WTC11 (cell line): ENCODE results near the gene TXNRD2. TPM values are rescaled to one million over a fixed set of nuclear protein-coding genes. Genes with fewer than 3 reads are reported as not detected.

ENCODE experiments used
- ATAC-seq: fragments of 200-7000 bp; cut with Tn5 transposase; 2 replicates; pipeline ENCODE4 v1.10.0; 2021; ENCODE audit warnings: mild to moderate bottlenecking, moderate library complexity
- CTCF ChIA-PET: fragments of 300-600 bp; sonication (Branson Sonifier 250); formaldehyde crosslinking; loops from one replicate; lab custom pipeline; 2021; ENCODE audit warnings: antibody characterized with exemption; lab: Charles Lee
- POLR2A ChIA-PET: fragments of 350-600 bp; sonication (Branson Sonifier 250); formaldehyde crosslinking; loops from one replicate; lab custom pipeline; 2021; ENCODE audit warnings: antibody characterized with exemption; lab: Charles Lee
- DNase-seq: peaks from one replicate; pipeline ENCODE4 v3.0.0; 2021; ENCODE audit warnings: low spot score
- H3K27ac Mint-ChIP-seq: 2 replicates; pipeline ENCODE4 v1.8.0; 2021; ENCODE audit warnings: mixed read lengths
- H3K27me3 Mint-ChIP-seq: 2 replicates; pipeline ENCODE4 v1.8.0; 2021; ENCODE audit warnings: low read depth, mild to moderate bottlenecking, moderate library complexity, mixed read lengths
- H3K36me3 Mint-ChIP-seq: 2 replicates; pipeline ENCODE4 v1.8.0; 2021; ENCODE audit warnings: mixed read lengths
- H3K4me1 Mint-ChIP-seq: 2 replicates; pipeline ENCODE4 v1.8.0; 2022; ENCODE audit warnings: mixed read lengths
- H3K4me3 Mint-ChIP-seq: 2 replicates; pipeline ENCODE4 v1.8.0; 2021; ENCODE audit warnings: mild to moderate bottlenecking, moderate library complexity, mixed read lengths
- H3K9me3 Mint-ChIP-seq: 2 replicates; pipeline ENCODE4 v1.8.0; 2021; ENCODE audit warnings: mixed read lengths
- CREB1 ChIP-seq: sonication (generic); formaldehyde crosslinking; IDR thresholded peaks from 2 replicates; pipeline ENCODE4 v1.8.0; 2023; ENCODE audit warnings: mild to moderate bottlenecking, missing genetic modification reagents
- CREM ChIP-seq: sonication (generic); formaldehyde crosslinking; IDR thresholded peaks from 2 replicates; pipeline ENCODE4 v1.8.1; 2022; ENCODE audit warnings: mild to moderate bottlenecking, missing genetic modification reagents, moderate library complexity
- EMX1 ChIP-seq: fragments of 250-450 bp; sonication (Bioruptor Pico); IDR thresholded peaks from 2 replicates; pipeline ENCODE4 v1.8.0; 2021; ENCODE audit warnings: mild to moderate bottlenecking
- FOXP4 ChIP-seq: sonication (generic); formaldehyde crosslinking; IDR thresholded peaks from 2 replicates; pipeline ENCODE4 v1.8.0; 2022; ENCODE audit warnings: mild to moderate bottlenecking, missing genetic modification reagents
- IRF1 ChIP-seq: sonication (generic); formaldehyde crosslinking; IDR thresholded peaks from 2 replicates; pipeline ENCODE4 v1.8.0; 2023; ENCODE audit warnings: missing genetic modification reagents
- JUN ChIP-seq: sonication (generic); formaldehyde crosslinking; IDR thresholded peaks from 2 replicates; pipeline ENCODE4 v1.8.0; 2023; ENCODE audit warnings: mild to moderate bottlenecking, missing genetic modification reagents
- MYBL2 ChIP-seq: sonication (generic); formaldehyde crosslinking; IDR thresholded peaks from 2 replicates; pipeline ENCODE4 v1.8.1; 2023; ENCODE audit warnings: mild to moderate bottlenecking, moderate library complexity, missing genetic modification reagents
- NFATC4 ChIP-seq: fragments of 250-450 bp; sonication (Bioruptor Pico); IDR thresholded peaks from 2 replicates; pipeline ENCODE4 v1.9.0; 2021; ENCODE audit warnings: mild to moderate bottlenecking
- NR3C1 ChIP-seq: sonication (generic); formaldehyde crosslinking; conservative IDR thresholded peaks from 2 replicates; pipeline ENCODE4 v1.8.1; 2023; ENCODE audit warnings: low read depth, mild to moderate bottlenecking, missing genetic modification reagents
- SP1 ChIP-seq: sonication (generic); formaldehyde crosslinking; conservative IDR thresholded peaks from 2 replicates; pipeline ENCODE4 v1.8.1; 2022; ENCODE audit warnings: missing genetic modification reagents
- ZNF121 ChIP-seq: sonication (generic); formaldehyde crosslinking; IDR thresholded peaks from 2 replicates; pipeline ENCODE4 v1.8.0; 2023; ENCODE audit warnings: missing genetic modification reagents
- ZNF317 ChIP-seq: sonication (generic); formaldehyde crosslinking; IDR thresholded peaks from 2 replicates; pipeline ENCODE4 v1.8.1; 2023; ENCODE audit warnings: low read depth, mild to moderate bottlenecking, moderate library complexity, missing genetic modification reagents, borderline replicate concordance
- ZNF416 ChIP-seq: fragments of 250-450 bp; sonication (Bioruptor Pico); IDR thresholded peaks from 2 replicates; pipeline ENCODE4 v1.9.0; 2021; ENCODE audit warnings: mild to moderate bottlenecking, inconsistent platforms
- ZNF425 ChIP-seq: fragments of 250-450 bp; sonication (Bioruptor Pico); conservative IDR thresholded peaks from 2 replicates; pipeline ENCODE4 v1.9.0; 2021; ENCODE audit warnings: mild to moderate bottlenecking
- total RNA-seq: library from RNA; stranded (reverse); gene quantifications from 3 replicates; pipeline ENCODE4 v1.2.3, GENCODE V29; 2021

TXNRD2 gene
- total RNA-seq, 1 experiment from 2014 or later: 15.9 TPM

- H3K9me3 Mint-ChIP-seq: no peaks in the 10 kb centered on the region
- no peak overlapping the region for H3K4me3 Mint-ChIP-seq
- ChIA-PET CTCF (interaction anchor here (0.9 to 1.1 kb wide), 3 partner anchors 29 to 150 kb away, joined by 3 read pairs; partner anchors contain the start of gene GP1BB), POLR2A (interaction anchor here (1.0 kb wide), 1 partner anchor 20 kb away, joined by 4 read pairs; the partner anchor contains the start of genes GNB1L and RTL10)
- ATAC-seq (no peak), DNase-seq (no peak)
- no peaks in the 10 kb centered on the region for H3K36me3 Mint-ChIP-seq
- peak overlapping the region; percentile 45; the same call in 1 of the 2 replicates for H3K27ac Mint-ChIP-seq
- TF ChIP-seq CREB1 (CRISPR knock-in tag) (no peak), ZNF317 (CRISPR knock-in tag) (no peak), NR3C1 (no peak), MYBL2 (no peak), ZNF121 (no peak), EMX1 (CRISPR knock-in tag) (no peak)
- H3K27me3 Mint-ChIP-seq: no peaks in the 10 kb centered on the region
- peaks cover 2% of the 10 kb centered on the region; the same call in 1 of the 2 replicates for H3K4me1 Mint-ChIP-seq
These were observed 67.7 kb downstream of the TXNRD2 start for GRCh38 chr22:19873960-19874306.

GRCh38 chr22:19873138-19873959, 68.3 kb downstream of the TXNRD2 start:
- POLR2A ChIA-PET: no interaction called here
- Mint-ChIP-seq H3K4me1 (peaks cover 7% of the 10 kb centered on the region), H3K9me3 (no peaks in the 10 kb centered on the region), H3K4me3 (no peak overlapping the region), H3K27ac (no peak overlapping the region), H3K27me3 (no peaks in the 10 kb centered on the region), H3K36me3 (no peaks in the 10 kb centered on the region)
- TF ChIP-seq ZNF416 (CRISPR knock-in tag) (no peak), CREM (CRISPR knock-in tag) (no peak), SP1 (CRISPR knock-in tag) (no peak), JUN (CRISPR knock-in tag) (no peak), ZNF425 (no peak)
- DNase-seq: no peak
- CTCF ChIA-PET: interaction anchor here (0.6 to 1.0 kb wide), 4 partner anchors 15 to 194 kb away, joined by 3 to 5 read pairs (median 4); partner anchors contain the start of gene GP1BB
- ATAC-seq: no peak

- Mint-ChIP-seq H3K4me3 (no peak overlapping the region), H3K36me3 (no peaks in the 10 kb centered on the region), H3K27me3 (no peaks in the 10 kb centered on the region), H3K27ac (no peak overlapping the region), H3K9me3 (no peaks in the 10 kb centered on the region), H3K4me1 (peaks cover 12% of the 10 kb centered on the region)
- DNase-seq (peak; percentile 27), ATAC-seq (peak; percentile 21)
- ChIA-PET CTCF (interaction anchor here (0.6 to 1.0 kb wide), 4 partner anchors 14 to 193 kb away, joined by 3 to 5 read pairs (median 4); no protein-coding TSS in a partner anchor), POLR2A (no interaction called here)
- no peak for TF ChIP-seq FOXP4 (CRISPR knock-in tag)
- no peak for TF ChIP-seq NFATC4
- no peak for TF ChIP-seq IRF1 (CRISPR knock-in tag)
These were observed 68.9 kb downstream of the TXNRD2 start for GRCh38 chr22:19872779-19873137.
